NCI-H748 (cell line): ENCODE data around the gene ADAMTSL5.
A peak's percentile ranks its signal among the peaks of the same experiment; 100 is the strongest.
"Not testable (repeated sequence)": the region's sequence is repeated elsewhere in the genome, so short reads cannot be mapped to it uniquely, and the experiment has no call there.

Experiments
- DNase-seq: peaks from one replicate; lab custom pipeline; 2025; ENCODE audit not compliant: unreplicated experiment; lab: John Stamatoyannopoulos, UW

Gene ADAMTSL5

GRCh38 chr19:1531587-1531986 is 18.8 kb upstream of the ADAMTSL5 start:
- no peak for DNase-seq

DNA sequence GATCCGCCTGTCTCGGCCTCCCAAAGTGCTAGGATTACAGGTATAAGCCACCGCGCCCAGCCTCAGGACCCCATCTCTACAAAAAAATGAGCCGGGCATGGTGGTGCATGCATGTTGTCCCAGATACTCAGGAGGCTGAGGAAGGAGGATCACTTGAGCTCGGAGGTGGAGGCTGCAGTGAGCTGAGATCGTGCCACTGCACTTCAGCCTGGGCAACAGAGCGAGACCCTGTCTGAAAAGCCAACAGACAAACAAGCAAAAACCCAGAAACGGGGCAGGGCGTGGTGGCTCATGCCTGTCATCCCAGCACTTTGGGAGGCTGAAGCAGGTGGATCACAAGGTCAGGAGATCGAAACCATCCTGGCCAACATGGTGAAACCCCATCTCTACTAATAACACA is 18.0 kb upstream of the ADAMTSL5 start:
- not testable (repeated sequence) for DNase-seq

DNA sequence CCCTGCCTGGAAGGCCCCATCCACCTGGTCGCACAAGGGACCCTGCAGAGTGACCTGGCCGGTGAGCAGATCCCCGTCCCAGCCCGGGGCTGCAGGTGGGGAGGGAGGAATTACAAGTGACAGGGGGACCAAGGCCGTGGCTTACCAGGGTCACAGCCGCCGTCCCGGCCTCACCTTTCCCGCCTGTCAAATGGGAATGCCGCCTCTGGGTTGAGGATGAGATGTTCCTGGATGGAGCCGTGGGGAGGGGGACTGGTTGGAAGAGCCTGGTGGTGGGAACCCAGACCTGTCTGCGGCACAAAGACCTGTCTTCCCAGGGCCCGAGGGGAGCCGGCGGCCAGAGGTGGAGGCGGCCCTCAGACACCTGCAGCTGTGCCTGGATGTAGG is 16.6 kb upstream of the ADAMTSL5 start:
- DNase-seq, result no peak

DNA sequence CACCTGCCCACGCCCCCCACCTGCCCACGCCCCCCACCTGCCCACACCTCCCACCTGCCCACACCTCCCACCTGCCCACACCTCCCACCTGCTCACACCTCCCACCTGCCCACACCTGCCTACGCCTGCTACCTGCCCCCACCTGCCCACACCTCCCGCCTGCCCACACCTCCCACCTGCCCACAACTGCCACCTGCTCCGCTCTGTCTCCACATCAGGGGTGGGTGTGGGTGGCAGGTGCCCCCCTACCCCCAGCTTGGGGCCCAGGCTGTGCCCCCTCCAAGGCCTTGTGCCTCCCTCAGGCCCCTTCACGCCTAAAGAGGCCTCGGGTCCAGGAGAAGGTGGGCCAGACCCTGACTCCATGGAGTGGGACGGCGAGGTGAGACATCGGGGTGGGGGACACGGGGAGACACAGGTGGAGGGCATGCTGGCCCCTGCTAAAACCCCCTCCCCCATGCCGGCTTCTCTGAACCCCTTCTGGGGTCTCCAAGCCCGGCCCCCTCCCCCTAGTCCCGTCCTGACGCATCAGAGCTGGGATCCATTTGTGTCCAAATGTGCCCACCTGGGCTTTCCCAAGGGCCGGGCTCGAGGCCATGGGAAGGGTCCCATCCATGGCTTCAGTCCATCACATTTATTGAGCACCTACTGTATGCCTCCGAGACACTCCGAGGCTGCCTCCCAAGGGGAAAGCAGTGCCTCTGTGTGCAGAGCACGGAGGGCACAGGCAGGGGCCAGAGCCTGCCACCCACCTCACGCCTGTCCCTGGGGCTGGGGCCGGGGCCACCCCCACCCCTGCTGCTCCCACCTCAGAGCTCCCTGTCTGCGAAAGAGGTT is 16.0 kb upstream of the ADAMTSL5 start:
- DNase-seq, result no peak

GRCh38 chr19:1527650-1528309 is 15.0 kb upstream of the ADAMTSL5 start:
- DNase-seq, result no peak

- DNase-seq, result no peak
Observed at GRCh38 chr19:1526979-1527649, 14.3 kb upstream of the ADAMTSL5 start.

- DNase-seq, result no peak
Observed at GRCh38 chr19:1526066-1526778, 13.4 kb upstream of the ADAMTSL5 start.

DNA sequence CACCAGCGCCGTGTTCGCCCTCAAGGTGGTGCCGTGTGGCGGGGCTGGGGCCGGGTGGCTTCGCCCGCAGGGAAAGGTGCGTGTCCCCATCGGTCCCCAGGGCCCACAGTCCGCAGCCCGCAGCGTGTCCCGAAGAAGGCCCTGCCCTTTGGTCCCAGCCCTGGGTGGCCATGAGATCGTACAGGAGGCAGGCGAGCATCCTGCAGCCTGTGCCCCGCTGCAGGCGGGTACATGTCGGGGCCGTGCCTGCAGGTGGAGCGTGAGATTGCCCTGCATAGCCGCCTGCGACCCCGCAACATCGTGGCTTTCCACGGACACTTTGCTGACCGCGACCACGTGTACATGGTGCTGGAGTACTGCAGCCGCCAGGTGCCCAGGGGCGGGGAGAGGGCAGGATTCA is 12.5 kb upstream of the ADAMTSL5 start:
- DNase-seq, result no peak

DNA sequence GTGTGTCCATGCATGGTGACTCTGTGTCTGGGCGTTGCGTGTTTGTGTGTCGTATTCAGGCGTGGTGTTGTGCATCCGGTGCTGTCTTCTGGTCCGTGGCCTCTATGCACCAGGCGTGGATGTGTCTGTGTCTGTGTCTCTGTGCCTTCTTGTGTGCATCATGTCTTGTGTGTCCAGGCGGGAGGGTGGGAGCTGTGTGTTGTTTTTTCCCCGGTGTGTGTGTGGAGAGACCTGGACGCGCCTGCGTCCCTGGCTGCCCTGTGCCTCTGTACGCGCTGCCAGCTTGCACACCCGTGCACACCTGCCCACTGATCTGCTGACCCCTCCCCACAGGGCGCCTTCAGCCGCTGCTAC is 12.1 kb upstream of the ADAMTSL5 start:
- DNase-seq, result no peak

DNA sequence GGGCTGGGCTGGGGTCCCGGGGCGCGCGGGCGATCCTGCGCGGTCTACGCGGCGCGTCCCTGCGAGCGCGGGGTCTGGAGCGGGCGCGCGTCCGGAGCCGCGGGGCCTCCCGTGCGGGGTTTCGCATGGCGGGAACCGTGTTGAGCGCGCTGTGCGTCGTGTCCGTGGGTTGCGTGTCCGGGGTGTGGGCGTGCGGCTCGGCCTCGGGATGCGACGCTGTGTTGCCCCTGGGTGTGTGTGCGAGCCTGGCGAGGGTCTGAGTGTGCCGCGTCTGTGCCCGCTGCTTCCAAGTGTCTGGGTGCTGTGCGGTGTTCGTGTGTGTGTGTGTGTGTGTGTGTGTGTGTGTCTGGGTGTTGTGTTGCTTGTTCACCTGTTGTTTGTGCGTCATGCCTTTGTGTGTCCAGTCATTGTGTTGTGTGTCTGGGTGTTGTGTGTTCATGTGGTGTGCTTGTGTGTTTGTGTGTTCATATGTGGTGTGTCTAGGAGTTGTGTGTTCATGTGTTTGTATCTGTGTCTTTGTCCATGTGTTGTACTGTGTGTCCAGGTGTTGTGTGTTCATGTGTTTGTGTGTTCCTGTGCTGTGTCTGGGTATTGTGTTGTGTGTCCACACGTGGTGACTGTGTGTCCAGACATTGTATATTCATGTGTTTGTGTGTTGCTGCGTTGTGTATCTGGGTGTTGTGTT is 11.6 kb upstream of the ADAMTSL5 start:
- DNase-seq, result no peak

GRCh38 chr19:1523412-1524286 is 10.8 kb upstream of the ADAMTSL5 start, which contains the start of gene PLK5:
TSS of gene PLK5 (plus strand) at chr19:1524077. CDS start at chr19:1526997, 2,920 bp downstream.
- no peak for DNase-seq

DNA sequence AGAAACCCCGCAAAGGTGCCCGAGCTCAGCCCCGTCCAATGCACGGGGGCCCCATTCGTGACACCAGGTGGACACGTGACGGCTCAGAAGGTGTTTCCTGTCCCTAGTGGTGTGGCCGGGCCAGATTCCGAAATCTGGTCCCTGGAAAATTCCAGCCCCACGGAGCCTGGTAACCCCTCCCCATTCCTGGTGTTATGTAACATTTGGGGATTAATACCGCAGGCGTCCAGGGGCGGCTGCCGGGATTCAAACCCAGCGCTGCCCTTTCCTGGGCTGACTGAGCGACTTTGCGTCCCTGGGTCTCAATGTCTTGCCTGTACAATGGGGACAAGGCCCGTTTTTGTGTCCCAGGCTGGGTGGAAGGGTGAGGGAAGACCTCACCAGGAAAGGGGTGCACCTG is 10.0 kb upstream of the ADAMTSL5 start:
- no peak for DNase-seq

GRCh38 chr19:1522061-1522460 is 9.2 kb upstream of the ADAMTSL5 start:
- no peak for DNase-seq

DNA sequence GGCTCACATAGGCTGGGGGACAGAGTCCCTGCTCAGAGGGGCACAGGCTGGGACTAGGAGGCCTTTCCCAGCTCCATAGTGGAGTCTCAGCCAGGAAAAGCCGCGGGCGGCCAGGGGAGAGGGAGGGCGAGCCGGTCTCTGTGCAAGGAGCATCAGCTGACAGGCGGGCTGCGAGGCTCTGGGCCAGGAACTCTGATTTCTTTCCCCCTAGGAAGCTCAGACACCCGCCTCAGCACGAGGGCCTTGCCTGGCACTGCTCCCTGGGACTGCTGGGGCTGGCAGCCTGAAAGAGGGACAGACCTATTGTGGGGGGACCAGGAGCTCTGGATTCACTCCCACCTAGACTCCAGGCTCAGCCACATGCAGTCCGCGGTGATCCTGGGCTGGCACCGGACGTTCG is 8.8 kb upstream of the ADAMTSL5 start:
- no peak for DNase-seq

DNA sequence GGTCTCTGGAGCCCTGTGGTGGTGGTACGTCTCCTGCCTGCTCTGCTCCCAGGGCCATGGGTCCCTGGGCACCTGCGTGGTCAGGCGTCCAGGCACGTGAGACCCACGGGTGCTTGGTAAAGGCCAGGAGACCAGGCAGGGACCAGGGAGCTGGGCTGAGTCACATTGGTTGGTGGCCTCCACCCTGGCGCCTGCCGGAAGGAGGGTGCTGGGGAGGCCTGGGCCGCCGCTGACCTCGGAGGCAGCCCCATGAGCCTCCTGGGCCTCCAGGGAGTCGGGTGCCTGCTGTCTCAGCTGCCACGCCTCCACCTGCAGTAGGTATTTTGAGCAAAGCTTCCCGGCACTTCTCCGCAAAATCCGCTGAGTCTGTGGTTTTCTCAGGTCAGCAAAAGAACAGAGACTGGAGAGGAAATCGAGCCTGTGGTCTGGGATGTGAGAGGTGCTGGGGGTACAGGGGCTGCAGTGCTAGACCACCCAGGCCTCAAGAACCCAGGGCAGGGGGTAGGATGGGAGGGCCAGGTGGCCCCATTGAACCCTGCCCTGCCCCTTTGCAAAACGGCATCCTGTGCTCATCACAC is 7.5 kb upstream of the ADAMTSL5 start:
- no peak for DNase-seq

- not testable (repeated sequence) for DNase-seq
Observed at GRCh38 chr19:1519802-1520201, 7.0 kb upstream of the ADAMTSL5 start.

- DNase-seq, result no peak
Observed at GRCh38 chr19:1518471-1518870, 5.7 kb upstream of the ADAMTSL5 start.

DNA sequence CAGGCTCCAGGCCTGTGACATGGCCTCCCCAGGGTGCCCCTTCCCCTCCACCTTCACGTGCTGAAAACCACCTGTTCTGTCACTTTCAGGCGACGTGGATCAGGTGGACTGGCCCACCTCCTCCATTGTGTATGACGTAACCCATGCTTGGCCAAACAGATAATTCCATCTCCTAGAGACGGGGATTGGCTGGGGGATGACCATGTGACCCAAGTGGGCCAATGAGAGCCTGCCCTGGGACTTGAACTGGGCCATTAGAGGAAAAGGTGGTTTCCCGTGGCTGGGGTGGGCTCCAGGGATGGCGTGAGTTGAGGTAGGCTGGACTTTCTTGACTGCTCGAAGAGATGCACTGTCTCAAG is 3.6 kb upstream of the ADAMTSL5 start:
- DNase-seq, result peak; percentile 51

DNA sequence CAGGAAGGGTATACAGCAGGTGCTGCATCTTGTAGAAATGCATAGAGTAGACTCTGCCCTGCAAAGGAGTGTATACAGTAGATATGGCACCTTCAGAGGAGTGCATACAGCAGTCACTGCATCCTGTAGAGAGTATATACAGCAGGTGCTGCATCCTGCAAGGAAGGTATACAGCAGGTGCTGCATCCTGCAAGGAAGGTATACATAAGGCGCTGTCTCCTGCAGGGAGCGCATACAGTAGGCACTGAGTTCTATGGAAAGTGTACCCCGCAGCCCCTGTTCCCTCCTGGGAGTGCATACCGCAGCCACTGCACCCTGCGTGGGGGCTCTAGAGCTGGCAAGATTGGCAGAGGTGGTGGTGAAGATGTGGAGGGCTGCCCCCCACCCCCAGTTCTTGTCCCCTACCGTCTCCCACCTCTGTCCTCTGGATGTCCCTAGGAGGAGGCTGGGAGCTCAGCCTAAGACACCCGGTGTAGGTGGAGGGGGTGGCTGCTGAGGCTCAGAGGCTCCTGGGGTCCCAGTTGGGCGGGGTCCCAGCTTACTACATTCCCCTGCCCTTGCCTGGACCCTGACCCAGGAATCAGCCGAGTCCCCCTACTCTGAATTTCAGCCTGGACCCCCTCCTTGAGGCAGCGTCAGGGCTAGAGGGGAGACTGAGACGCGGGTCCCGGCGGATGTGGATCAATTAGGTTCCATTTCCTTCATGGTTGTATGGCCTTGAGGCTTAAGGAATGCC is 2.3 kb upstream of the ADAMTSL5 start:
- DNase-seq, result no peak
